Measurements from ENCODE around the gene MCF2L.

GRCh38 chr13:113064000-113064533, 95.1 kb downstream of the MCF2L start:
- TF ChIP-seq POLR2A (IDR thresholded peaks at IDR 0.05; ENCODE audit: low read depth, low read length) (no peak), POLR2AphosphoS5 (IDR thresholded peaks at IDR 0.05; ENCODE audit: low read depth, low read length) (no peak), PAX5 (IDR thresholded peaks at IDR 0.05; ENCODE audit: insufficient read depth, low read length, severe bottlenecking) (no peak), TAF1 (IDR thresholded peaks at IDR 0.05; ENCODE audit: low read depth, low read length) (no peak)

Measured in GM12891 (cell line).